HG03103 (cell line): Measurements from ENCODE around the gene DGKG.

Source experiments
- ATAC-seq: cut with Tn5 transposase; IDR thresholded peaks from one replicate; pipeline ENCODE4 v1.9.1; 2021; ENCODE audit warnings: low read depth; ENCODE audit not compliant: unreplicated experiment

DGKG gene

GRCh38 chr3:186216900-186217819 lies 144.9 kb downstream of the DGKG start:
- peak; percentile 9 for ATAC-seq

DNA sequence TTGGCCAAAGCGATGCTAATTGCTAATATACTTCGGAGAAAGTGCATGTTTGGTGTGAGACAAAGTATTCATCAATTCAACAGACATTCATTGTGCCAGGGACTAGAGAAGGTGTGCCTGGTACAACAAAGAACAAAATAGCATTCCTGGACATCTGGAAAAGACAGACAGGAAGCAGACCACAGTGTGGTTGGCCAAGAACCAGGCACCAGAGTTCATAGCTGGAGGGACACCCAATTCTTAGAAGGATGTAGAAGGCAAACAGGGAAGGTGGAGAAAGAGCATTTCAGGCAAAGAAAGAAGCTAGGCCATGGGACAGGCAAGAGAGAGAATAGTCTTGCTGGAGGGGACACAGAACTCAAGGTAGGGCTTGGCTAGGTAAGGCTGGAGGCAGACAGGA lies 147.4 kb downstream of the DGKG start:
- no peak for ATAC-seq

GRCh38 chr3:186213946-186214345 lies 148.1 kb downstream of the DGKG start:
- no peak for ATAC-seq

GRCh38 chr3:186212611-186213010 lies 149.4 kb downstream of the DGKG start:
- ATAC-seq = no peak

GRCh38 chr3:186210852-186211500 lies 151.1 kb downstream of the DGKG start:
- ATAC-seq = no peak

DNA sequence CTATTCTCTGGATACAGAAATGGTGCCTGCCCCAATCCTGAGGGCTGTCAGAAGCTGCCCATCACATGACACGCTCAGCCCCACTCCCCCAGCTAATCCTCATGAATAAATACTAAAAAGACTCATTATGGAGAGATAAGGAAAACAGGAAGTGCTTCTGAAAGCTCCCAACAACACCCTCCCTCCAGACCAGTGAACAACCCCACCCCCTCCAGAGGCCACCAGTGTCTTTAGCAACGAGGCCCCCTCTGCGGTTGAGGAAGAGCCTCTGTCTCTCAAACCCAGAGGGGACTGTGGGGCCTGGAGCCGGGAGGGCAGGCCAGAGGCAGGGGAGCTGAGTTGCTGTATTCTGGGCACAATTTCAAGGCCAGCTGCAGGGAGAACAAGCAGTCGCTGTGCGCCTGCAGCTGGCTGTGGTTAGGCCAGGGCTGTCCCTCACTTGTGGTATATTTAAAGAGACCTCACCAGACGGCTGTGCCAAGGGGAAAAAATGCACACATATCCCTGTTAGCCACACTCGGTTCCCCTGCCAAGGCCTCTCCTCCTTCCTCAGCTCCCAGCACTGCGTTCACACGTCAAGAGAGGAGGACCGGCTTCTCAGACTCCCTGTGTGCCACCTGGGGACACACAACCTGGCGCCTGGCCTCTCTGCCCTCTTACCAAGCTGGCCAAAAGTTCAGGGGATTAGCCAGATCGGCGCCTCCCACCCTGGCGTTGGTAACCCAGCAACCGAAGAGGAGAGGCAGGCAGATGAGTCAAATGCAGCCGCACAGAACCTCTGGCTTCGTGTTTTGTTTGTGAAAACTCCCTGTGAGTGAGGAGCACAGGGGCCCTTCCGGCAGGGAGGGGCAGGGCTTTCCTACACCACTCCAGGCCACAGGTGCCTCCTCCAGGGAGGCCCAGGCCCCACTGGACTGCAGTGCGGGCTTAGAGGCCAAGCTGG lies 152.0 kb downstream of the DGKG start:
- no peak for ATAC-seq

DNA sequence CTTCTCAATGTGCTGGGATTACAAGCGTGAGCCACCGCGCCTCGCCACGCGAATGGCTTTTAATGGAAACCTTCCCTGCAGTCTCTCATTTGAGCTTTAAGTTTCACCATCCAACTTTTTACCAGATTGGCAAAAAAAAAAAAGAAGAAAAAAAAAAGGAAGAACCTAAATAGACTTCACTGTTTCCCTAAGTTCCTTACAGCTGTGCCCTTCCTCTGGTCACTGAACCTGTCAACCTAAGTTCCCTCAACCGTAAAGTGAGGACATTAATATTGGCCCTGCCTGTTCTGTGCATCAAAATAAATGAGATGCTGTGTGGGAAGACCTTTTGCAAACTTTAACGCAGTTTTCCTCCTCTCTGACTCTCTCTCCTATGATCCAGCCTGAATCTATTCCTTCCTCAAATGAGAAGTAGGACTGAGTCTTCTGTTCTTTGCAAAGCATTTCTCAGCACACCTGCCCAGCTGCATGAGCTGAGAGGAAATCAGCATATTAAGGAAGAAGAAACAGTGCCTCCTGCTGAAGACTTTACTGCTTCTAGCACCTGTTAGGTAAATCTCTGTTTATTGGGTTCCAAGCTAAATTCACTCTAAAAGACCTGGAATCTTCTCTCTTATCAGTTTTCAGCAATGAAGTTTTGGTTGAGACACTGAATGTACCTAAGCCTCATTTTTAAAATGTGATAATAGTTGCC lies 153.6 kb downstream of the DGKG start:
- no peak for ATAC-seq

- ATAC-seq = no peak
Measured at GRCh38 chr3:186207515-186207914, 154.5 kb downstream of the DGKG start.

- ATAC-seq = no peak
Measured at GRCh38 chr3:186200726-186201125, 161.3 kb downstream of the DGKG start.

- no peak for ATAC-seq
Measured at GRCh38 chr3:186198442-186198841, 163.6 kb downstream of the DGKG start.

GRCh38 chr3:186194451-186194811 lies 167.6 kb downstream of the DGKG start:
- no peak for ATAC-seq

- ATAC-seq = no peak
Measured at GRCh38 chr3:186193534-186194450, 168.2 kb downstream of the DGKG start.

- ATAC-seq = no peak
Measured at GRCh38 chr3:186192823-186193222, 169.2 kb downstream of the DGKG start.

DNA sequence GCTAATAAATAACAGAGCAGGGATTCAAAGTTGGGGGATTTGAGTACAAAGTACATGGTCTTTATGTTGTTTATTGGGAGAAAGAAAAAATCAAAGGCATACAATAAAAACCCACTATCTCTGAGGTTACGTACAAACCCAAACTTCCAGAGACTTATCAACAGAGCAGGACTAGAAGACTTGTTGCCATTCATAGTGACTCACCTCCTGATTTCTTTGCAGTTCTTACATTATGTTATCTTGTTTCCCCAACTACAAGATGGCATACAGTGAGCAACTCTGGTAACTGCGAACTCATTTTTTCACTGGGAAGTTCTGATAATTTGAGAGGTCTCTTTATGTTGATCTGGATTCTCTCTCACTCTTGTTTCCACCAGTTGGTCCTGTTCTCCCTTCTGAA lies 172.5 kb downstream of the DGKG start:
- no peak for ATAC-seq

DNA sequence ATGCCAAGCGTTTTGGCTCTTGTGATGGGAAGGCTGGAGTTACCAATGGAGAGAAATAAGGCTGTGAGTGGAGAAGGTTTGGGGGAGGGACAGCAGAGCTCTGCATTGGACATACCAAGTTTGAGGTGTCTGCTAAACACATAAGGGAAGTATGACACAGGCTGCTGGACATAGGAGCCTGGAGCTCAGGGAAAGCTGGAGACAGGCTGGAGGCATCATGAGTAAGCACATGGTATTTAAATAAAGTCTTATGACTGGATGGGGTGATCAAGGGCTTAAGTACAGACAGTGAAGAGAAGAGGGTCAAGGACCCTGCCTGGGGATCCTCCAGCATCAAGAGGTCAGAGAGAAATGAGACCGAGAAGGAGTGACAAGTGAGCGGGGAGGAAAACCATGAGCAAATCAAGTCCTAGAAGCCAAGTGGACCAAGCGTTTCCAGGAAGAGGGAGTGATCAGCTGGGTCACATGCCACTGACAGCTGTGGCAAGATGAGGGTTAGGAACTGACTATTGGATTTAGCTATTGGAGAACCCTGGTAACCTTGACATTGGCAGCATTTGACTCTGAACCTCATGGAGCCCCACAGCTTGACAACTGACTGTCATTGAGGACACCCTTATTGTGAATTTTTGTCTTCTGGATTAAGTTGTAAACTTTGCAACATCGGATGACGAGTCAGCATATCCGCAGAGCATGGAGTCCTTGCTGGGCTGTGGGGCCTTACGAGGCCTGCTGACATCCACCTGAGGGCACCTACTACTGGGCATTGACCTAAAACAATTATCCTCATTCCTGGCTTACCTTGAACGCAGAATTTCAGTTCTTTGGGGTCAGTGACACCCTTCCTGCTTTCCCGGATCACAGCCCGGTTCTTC lies 174.4 kb downstream of the DGKG start:
- no peak for ATAC-seq

DNA sequence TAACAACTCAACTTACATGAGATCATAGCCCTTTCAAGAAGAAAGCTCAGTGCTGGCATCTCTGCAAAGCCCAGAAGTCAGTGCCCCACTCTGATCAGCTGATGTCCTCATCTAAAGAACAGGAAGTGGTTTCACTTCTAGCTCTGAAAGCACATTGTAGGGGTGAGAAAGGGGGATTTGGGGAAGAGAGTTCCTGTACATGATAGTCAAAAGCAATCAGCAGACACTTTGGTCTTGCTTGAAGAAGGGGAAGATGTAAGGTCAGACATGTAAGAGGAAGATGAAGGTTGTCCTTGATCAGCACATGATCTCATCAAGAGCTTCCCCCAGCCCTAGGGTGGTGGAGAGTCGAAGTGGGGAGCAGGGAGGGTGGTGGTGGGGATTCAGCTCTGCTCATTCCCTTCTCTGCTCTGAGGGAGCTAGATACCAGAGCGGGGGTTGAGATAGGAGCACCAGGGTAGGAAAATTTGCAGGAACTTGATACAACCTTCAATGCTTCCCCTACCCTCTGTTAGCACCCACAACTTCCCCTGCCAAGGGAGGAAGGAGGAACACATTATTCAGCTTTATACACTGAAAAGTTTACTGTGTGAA lies 176.7 kb downstream of the DGKG start:
- ATAC-seq = no peak

DNA sequence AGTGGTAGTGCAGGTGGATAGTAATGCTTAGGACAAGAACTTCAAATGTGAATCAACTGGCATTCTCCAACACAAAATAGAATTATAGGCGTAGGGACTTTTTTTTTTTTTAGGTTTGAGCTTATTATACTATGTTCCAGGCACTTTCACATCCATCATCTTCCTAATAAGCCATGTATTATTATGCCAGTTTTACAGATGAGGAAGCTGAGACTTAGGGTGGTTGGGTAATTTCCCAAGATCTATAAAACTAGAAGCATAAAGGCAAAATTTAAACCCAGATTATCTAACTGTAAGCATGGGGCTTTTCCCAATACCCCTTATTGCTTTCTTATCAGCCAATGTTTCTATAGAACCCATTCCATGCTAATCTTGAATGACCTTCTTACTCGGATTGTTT lies 178.0 kb downstream of the DGKG start:
- ATAC-seq = no peak

- ATAC-seq = no peak
Measured at GRCh38 chr3:186182850-186183249, 179.2 kb downstream of the DGKG start.
